GM19438 (cell line): Measurements from ENCODE around the gene PTPRD.
"Not testable (repeated sequence)": the region's sequence is repeated elsewhere in the genome, so short reads cannot be mapped to it uniquely, and the experiment has no call there.

Experiments
- ATAC-seq: cut with Tn5 transposase; IDR thresholded peaks from one replicate; pipeline ENCODE4 v1.9.1; 2021; ENCODE audit warnings: low read depth; ENCODE audit not compliant: unreplicated experiment

The PTPRD gene

DNA sequence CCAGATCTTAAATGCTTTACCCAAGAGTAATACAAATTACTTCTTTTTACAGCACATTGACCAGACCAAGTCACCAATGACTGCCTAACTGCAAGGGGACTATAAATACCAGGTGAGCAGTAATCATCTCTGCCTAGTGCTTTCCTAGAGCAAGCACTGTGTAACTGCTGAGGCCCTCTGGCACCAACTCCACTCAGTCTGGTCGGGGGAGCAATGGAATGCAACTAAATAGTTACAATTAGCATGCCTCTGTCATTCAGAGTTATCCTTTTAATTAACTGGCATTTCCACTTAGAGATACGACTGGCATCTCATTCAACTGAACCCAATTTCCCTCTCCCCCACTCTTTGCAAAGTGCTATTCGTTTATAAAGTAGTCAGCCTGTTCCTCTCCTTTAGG, 1504.2 kb downstream of the PTPRD start:
- no peak for ATAC-seq

DNA sequence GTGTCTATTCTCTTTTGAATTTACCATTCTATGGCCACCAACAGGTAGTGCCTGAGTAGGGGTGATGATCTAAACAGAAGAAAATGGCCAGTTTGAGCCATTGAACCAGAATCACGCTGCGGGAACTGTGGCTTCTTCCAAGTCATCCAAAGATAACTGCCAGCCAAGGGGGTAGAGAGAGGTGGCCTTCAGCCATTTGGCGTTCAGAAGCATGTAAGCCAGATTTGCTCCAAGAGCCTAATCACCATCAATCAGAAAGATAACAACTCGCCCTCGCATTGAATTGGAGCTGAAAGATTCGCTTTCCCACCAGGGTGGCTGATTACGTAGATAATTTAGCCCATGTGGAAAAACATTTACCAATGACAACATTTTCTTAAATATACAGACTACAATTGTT, 1510.5 kb downstream of the PTPRD start:
- ATAC-seq, result no peak

DNA sequence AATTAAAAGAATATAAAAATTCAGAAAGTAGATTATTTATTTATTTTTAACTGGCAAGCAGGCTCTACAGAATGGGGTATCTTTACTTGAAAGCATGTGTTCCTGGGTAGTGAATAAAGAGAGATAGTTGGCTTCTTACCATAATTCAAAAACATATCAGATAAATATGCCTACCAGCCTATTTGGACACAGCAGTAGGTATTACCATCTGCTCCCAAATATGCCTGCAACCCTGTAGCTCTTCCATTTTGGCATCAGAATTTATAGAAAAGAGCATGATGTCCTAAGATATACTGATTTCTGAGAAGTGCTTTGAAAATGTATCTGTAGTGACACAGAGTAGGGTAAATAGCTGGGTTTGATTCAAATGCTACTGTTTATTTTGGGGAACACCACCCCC, 1512.7 kb downstream of the PTPRD start:
- no peak for ATAC-seq

DNA sequence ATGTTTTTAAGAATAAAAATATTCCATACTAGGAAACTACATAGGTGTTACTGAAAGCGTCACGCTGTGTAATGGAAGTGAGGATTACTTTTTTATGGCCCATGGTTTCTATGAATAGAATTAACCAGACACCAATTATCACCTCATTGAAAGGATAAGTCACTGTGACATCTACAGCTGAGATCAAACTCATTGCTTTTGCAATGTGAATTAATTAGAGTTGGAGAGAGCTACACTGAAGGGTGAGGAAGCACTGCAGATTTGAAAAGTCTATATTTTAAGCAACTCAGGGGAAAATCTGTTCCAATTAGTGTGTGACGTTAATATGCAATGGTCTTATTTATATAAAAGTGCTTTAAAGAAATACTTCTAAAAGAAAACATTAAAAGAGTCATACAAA, 1513.2 kb downstream of the PTPRD start:
- ATAC-seq, result no peak

DNA sequence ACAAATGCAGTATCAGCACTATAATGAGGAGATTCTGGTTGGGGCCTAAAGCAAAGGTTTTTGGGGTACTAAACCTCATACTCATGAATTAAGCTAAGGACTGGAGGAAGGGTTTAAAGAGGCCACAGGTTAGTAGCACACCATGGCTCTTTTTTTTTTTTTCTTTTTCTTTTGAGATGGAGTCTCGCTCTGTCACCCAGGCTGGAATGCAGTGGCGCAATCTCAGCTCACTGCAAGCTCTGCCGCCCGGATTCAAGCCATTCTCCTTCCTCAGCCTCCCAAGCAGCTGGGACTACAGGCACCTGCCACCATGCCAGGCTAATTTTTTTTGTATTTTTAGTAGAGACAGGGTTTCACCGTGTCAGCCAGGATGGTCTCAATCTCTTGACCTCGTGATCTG, 1515.5 kb downstream of the PTPRD start:
- ATAC-seq, result not testable (repeated sequence)

DNA sequence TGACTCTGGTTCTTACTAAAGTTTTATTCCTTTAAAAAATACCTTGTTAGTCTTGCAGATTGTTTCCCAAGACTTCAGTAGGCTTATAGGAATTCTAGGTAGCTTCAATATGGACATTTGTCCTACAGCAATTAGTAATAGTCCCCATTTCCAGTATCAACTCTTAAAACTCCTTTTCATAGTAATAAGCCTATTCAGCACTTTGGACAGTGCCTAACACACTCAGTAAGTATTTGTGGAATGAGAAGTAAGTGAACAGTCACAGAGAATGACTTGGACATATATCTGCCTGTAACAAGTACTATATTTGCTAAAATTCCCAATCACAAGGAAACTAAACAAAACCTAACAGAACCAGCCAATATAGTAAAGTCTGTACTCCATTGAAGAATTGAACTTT, 1521.4 kb downstream of the PTPRD start:
- ATAC-seq, result no peak

DNA sequence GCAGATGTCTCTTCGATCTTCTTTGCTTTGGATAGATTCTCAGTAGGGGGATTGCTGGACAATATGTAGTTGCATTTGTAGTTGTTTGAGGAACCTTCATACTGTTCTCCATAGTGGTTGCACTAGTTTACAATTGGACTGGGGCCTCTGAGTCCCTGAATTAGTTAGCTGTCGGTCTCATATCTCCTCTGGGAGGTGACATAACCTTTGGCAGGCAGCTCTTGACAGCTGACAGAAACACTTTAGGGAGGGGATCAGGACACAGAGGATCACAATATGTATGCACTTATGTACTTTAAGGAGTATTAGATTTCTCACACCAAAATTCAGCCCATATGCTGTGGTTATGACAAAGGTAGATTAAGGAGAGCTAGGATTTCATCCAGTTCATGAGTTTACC, 1533.3 kb downstream of the PTPRD start:
- ATAC-seq, result no peak

DNA sequence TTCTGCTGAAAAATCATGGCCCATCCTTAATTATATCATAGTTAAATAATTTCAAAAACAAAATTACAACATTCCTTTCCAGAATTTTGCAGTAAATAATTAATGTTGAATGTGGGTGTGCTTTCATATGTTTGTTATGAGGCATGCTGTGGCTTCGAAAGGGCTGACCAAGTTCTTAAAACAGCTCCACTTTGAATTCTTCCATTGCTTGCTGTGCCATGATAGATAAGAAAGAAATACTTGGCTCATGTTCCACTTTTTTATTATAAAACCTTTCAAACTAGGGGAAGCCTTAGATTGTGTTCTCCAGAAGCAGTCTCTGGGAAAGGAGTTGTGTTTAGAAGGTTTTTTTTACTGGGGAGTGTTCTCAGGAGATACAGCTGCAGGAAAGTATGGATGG, 1534.5 kb downstream of the PTPRD start:
- no peak for ATAC-seq

DNA sequence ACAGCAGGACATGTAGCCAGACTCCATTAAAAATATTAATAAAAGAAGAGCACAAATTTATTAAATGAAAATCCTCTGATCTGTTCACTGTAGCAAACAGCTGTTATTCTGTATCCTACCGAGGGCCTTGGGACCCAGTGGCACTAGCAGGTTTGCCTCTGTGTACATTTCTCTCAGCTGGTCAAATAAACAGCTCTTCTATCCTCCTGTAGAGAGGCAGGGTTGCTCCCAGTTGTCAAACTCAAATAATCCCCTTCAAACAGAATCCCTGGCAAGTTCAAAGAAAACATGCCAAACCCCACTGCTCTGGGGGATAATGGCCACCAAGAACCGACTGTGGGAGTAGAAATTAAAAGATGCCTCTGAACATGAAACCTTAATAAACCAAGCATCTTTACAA, 1551.2 kb downstream of the PTPRD start:
- no peak for ATAC-seq

DNA sequence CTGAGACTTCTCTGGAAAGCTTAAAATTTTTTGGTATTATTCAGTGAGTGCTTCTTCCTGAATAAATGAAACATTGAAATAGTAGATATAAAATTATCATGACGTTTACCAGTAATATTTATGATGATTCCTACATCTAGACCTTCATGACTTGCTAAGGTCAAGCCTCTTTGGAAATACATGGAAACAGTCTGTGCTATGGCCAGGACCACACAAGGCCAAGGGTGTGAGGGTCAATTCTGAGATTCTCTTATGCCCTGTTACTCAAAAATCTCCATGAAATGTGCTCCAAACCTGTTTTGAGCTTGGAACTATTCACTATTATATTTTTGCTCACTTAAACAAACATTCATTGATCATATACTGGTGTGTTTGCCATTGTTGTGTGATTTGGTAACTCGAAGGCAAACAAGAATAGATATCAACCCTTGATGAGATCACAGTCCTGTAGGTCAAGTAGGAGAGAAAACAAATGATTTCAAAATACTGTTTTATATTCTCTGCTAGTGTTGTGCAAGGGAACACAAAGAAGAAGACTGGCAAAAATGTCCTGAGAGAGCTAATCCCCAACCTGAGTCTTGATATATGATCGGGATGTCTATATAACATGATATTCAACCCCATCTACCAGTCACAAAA, 1558.3 kb downstream of the PTPRD start:
- ATAC-seq, result no peak

DNA sequence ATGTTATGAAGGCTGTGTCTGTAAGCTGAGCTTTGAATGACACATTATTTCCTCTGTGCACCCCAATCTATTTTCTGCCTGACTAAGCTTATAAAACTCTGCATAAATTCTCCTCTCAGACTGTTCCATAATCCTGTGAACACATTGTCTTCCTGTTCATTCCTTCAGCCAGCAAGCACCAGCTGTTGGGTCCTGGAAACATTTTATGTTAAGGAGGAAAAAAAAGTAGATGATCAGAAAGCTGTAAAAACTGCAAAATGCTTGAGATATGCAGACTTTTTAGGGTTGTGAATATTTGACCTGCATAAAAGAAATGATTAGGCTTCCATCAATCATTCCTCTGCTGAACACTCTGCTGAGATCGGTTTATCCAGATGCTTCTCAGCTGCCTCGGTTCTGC, 1567.2 kb downstream of the PTPRD start:
- no peak for ATAC-seq

DNA sequence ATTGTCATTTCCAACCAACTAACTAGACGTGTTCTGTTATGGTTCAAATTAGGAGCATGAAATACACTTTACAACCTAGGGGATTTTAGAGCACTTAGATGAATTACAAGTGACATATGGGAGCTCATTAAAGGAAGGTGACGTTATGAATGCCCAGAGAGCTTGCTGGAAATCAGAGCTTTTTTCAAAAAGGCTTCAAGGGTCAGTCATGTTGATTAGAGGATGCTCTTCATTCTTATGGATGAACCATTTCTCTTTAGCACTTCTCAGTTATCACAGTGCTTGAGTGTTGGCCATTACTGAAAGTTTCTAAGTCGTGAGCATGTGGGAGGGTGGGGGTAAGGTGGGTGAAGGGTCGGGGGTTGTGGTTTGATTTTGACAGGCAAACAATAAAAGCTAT, 1567.7 kb downstream of the PTPRD start:
- ATAC-seq, result no peak

DNA sequence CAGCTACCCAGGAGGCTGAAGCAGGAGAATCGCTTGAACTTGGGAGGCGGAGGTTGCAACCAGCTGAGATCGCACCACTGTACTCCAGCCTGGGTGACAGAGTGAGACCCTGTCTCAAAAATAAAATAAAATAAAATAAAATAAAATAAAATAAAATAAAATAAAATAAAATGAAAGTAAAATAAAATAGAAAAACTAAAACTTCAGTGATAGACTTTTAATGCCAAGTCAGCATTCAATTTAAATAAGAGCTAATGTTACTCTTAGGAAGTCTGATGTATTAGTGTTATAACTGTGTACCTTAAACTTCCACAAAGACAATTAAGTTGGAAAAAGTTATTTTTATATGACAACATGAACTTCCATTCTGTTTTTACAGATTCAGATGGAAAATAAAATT, 1569.0 kb downstream of the PTPRD start:
- not testable (repeated sequence) for ATAC-seq

DNA sequence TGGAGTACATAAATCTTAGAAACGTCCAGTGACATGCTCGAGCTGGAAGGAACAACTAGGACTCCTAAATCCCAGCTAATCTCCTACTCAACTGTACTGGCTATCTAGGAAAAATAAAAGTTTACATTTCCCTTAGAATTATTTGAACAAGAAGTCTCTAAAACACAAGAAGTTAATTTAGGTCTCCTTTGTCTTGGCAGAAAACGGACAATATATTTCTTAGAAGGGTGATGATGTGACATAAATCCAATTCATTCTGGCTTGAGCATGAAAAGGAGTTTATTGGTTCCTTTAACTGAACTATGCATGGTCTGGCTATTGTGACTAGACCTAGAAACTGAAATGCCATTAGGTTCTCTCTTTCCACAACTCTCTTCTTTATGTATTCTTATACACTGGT, 1571.0 kb downstream of the PTPRD start:
- ATAC-seq, result no peak

DNA sequence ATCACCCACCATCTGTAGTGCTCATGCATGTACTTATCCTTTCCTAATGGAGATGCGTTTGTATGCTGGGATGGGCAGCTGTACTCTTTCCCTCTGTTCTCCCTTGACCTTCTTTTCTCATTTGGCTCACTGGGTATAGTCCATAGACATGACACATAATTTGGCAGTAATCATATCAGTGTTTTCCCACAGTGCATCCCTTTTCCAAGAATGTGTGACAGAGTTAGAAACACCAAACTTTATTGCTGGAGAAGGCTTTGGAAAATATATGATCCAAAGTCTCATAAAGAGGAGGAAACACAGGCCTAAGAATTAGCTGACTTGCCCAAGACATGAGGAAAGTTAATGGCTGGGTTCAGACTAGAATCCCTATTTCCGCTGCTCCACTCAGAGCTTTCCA, 1579.8 kb downstream of the PTPRD start:
- ATAC-seq, result no peak

DNA sequence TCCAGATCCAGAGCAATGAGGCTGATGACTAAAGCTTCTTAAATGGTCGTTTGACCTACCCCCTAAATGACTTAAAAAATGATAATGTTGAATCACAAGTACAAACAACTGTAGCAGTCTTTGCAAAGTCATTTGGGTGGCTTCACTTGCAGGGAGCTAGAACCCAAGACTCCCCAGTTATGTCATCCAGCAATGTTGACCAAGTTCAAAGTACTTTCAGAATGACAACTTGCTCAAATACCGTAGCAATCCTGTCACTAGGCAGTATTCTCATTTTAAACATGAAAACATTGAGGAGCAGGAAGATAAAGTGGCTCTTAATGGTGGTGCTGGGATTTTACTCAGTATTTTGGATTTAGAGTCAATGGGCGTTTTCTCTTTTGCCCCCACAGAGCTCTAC, 1596.2 kb downstream of the PTPRD start:
- no peak for ATAC-seq

DNA sequence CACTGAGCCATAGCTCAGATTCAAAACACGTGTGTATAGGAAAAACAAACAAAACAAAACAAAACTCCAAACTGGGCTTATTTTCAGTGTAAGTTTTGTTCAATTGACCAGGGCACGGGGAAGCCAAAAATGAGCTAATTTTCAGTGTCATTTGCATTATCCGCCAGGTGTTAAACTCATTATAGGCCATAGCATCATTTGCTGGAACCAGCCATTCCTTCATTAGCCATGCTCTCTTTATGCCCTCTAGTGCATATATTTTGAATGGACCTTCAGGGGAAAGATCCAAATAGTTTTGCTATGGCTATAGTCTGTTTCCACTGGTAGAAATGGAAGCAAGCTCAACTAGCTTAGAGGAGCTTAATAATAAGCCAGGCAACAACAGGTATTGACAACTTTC, 1608.0 kb downstream of the PTPRD start:
- ATAC-seq, result no peak

DNA sequence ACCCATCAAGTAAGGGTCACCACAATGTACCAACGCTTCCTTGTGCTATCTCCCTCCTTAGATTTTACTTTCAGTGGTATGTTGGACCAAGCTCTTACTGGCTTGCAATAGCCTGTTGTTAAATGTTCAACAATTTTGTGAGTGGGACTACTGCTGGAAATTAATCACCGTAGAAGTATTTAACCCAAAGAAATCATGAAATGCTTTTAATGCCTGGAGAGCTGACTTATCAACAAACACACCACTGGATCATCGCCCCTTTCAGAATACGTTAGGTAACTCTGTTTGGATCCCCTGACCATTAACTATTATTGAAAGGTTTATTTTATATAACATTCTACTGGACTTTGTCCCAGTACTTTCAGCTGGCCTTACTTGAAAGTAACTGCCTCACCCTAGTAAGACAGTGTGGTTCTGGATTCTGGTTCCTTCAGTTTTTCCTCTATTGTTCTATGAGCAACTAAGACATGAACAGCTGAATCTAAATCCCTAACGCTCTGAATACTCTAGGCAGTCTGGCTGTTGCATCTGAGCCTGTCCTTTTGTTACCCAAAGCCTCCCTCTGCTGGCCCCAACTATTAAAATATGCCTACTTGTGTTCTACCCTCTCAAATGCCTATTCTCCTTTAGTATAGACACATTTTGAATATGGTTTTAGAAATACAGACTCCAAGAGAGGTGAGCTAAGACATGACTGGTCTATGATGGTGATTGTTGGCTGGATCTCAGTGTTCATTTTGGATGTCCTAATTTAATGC, 1609.8 kb downstream of the PTPRD start:
- ATAC-seq, result no peak

DNA sequence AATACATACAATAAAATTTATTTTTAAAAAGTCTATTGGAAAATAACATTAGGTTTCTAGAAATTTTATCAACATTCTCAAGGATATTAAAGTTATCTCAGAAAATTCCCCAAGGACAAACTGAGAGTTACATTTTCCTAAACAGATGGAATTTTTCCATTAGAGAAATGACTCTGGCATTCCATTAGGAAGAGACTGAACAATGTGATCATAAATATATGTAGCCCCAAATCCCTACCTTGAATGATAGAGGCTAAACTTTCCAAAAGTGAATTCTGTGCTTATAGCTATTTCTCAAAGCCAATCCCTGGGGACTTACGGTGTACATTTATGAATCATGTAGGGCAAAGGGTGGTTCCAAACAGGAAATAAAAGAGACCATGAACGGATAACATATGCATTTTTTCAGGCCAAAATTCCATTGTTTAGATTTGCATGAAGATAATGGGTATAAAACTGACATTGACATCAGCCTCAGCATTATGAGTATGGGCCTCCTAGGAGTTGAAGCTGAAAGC, 1632.2 kb downstream of the PTPRD start:
- ATAC-seq, result no peak

DNA sequence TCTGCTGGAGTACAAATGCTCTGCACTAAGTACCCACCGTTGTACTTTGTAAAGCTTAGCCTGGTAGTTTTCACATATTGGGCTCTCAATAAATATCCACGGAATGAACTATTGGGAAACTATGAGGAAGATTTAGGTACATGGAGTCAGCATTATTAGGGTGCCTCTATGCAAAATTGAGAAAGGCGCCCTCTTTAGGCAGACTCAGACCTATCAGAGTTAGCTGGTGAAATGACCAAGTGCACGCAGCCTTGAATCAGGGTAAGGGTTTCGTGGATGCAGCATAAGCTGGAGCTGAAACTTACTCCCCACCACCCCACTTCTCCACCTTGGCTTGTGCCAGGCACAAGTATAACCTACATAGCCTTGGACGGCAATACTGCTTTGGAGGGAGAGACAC, 1634.5 kb downstream of the PTPRD start:
- ATAC-seq, result no peak

DNA sequence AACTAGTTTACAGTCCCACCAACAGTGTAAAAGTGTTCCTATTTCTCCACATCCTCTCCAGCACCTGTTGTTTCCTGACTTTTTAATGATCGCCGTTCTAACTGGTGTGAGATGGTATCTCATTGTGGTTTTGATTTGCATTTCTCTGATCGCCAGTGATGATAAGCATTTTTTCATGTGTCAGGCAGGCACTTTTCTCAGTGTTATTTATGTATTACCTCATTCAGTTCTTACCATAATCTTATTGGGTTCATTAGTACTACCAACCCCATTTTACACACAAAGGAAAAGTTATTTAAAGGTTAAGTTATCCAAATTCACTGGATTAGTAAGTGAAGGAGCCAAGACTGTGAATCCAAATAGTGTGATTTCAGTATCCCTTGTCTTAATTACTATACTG, 1644.5 kb downstream of the PTPRD start:
- not testable (repeated sequence) for ATAC-seq

DNA sequence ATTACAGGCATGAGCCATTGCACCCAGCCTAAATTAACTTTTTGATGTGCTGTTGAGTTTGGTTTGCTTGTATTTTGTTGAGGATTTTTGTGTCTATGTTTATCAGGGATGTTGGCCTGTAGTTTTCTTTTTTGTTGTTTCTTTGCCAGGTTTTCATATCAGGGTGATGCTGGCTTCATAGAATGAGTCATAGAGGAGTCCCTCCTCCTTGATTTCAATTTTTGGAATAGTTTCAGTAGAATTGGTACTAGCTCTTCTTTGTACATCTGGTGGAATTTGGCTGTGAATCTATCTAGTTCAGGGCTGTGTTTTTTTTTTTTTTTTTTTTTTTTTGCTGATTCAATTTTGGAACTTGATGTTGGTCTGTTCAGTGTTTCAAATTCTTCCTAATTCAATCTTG, 1648.9 kb downstream of the PTPRD start:
- ATAC-seq, result no peak
